Lung (tissue), 12 donors: ENCODE data around the gene TNFRSF14. TPM values are rescaled to one million over a fixed set of nuclear protein-coding genes. Genes with fewer than 3 reads are reported as not detected.

Source experiments
- ATAC-seq: fragments of 200-7000 bp; cut with Tn5 transposase; one replicate; pipeline ENCODE4 v1.9.1; 2020; ENCODE audit warnings: moderate number of reproducible peaks; ENCODE audit not compliant: insufficient read depth, low FRiP score
- DNase-seq, 3 donors: peaks; one replicate each; pipeline ENCODE4 v3.0.0-alpha.2; 2013 to 2017
- H3K27ac ChIP-seq, 2 donors: one replicate each; pipeline ENCODE4 v1.5.1; 2013; ENCODE audit warnings: mild to moderate bottlenecking in 2 of 2, moderate library complexity in 2 of 2, control low read depth in 1 of 2, inconsistent platforms in 1 of 2, low read depth in 1 of 2, low read length in 1 of 2
- H3K27me3 ChIP-seq, 3 donors: one replicate each; pipeline ENCODE4 v1.5.1; 2013; ENCODE audit warnings: low read length in 2 of 3; ENCODE audit not compliant: control insufficient read depth in 3 of 3, insufficient read depth in 3 of 3
- H3K36me3 ChIP-seq, 4 donors: one replicate each; pipeline ENCODE4 v1.5.1; 2013; ENCODE audit warnings: low read length in 4 of 4, mild to moderate bottlenecking in 1 of 4, moderate library complexity in 1 of 4; ENCODE audit not compliant: control insufficient read depth in 4 of 4, insufficient read depth in 4 of 4
- H3K4me1 ChIP-seq, 5 donors: one replicate each; pipeline ENCODE4 v1.5.1; 2013; ENCODE audit warnings: low read length in 5 of 5, mild to moderate bottlenecking in 2 of 5, moderate library complexity in 1 of 5; ENCODE audit not compliant: control insufficient read depth in 5 of 5, insufficient read depth in 5 of 5
- H3K4me3 ChIP-seq: one replicate; pipeline ENCODE4 v1.5.1; 2013; ENCODE audit warnings: mild to moderate bottlenecking, control low read depth, moderate library complexity
- H3K9ac ChIP-seq, 2 donors: one replicate each; pipeline ENCODE4 v1.5.1; 2013; ENCODE audit warnings: low read length in 2 of 2, control low read depth in 1 of 2; ENCODE audit not compliant: insufficient read depth in 1 of 2
- H3K9me3 ChIP-seq, 4 donors: one replicate each; pipeline ENCODE4 v1.5.1; 2013; ENCODE audit warnings: low read length in 3 of 4, mild to moderate bottlenecking in 1 of 4, moderate library complexity in 1 of 4; ENCODE audit not compliant: control insufficient read depth in 4 of 4, insufficient read depth in 3 of 4
- CTCF ChIP-seq: IDR thresholded peaks from 2 replicates; pipeline ENCODE4 v1.5.1; 2012; ENCODE audit warnings: mild to moderate bottlenecking; ENCODE audit errors: control extremely low read depth, extremely low read depth
- WGBS, 2 donors: extraction: QIAGEN DNeasy Blood & Tissue Kit; methylation state at CpG; one replicate each; pipeline ENCODE4 v1.1.7; 2013; 5-methylcytosine and 5-hydroxymethylcytosine counted together
- polyA plus RNA-seq, 2 donors: library from polyadenylated mRNA; stranded (reverse); fragments of 200-250 nt; gene quantifications; one replicate each; pipeline ENCODE4 v1.2.1, GENCODE V29; 2013
- total RNA-seq, 2 donors: library from RNA; depleted of rRNA in 1 of 2; stranded (reverse); fragments of >200 nt in 1 of 2; gene quantifications; one replicate each; pipeline ENCODE4 v1.2.1, GENCODE V29; 2014 to 2021
- donor health status: control.
- donor health status: control.
- donor health status: Bipolar disorder and iron deficiency.
- donor health status: healthy.
- donor health status: DM: yes; HTN: yes; CAD: no.

Gene TNFRSF14
- total and polyA plus RNA-seq, 4 donors: 67.4 to 200 (median 159) TPM

- Histone ChIP-seq H3K4me3 (no peak overlapping the region), H3K36me3 (peaks cover 0 to 21% (median 4%) of the 10 kb centered on the region in 4 donors), H3K27me3 (no peaks in the 10 kb centered on the region), H3K9ac (no peak overlapping the region), H3K4me1 (peaks cover 0 to 17% (median 11%) of the 10 kb centered on the region in 5 donors), H3K27ac (no peak overlapping the region), H3K9me3 (no peaks in the 10 kb centered on the region)
- WGBS, 2 donors: 94% methylated on average over 5 of the region's 5 CpGs
- TF ChIP-seq CTCF: no peak
- ATAC-seq: no peak
- no peak for DNase-seq
These were observed 35.0 kb downstream of the TNFRSF14 start for GRCh38 chr1:2591233-2591580.

GRCh38 chr1:2591581-2592261, 35.5 kb downstream of the TNFRSF14 start:
- ATAC-seq (no peak), DNase-seq (no peak)
- Histone ChIP-seq H3K27me3 (no peaks in the 10 kb centered on the region), H3K9me3 (no peaks in the 10 kb centered on the region), H3K27ac (no peak overlapping the region), H3K4me1 (peaks cover 0 to 17% (median 11%) of the 10 kb centered on the region in 5 donors), H3K36me3 (peaks cover 0 to 21% (median 4%) of the 10 kb centered on the region in 4 donors), H3K9ac (no peak overlapping the region), H3K4me3 (no peak overlapping the region)
- WGBS, 2 donors: 92 to 98% methylated on average over 11 to 12 of the region's 12 CpGs
- no peak for TF ChIP-seq CTCF

GRCh38 chr1:2592672-2593071, 36.5 kb downstream of the TNFRSF14 start:
- 38 to 59% methylated on average over 15 of the region's 15 CpGs for WGBS, 2 donors
- ATAC-seq (no peak), DNase-seq (no peak)
- Histone ChIP-seq H3K4me3 (no peak overlapping the region), H3K4me1 (peaks cover 0 to 17% (median 11%) of the 10 kb centered on the region in 5 donors), H3K36me3 (peaks cover 0 to 21% (median 4%) of the 10 kb centered on the region in 4 donors), H3K27ac (no peak overlapping the region), H3K27me3 (no peaks in the 10 kb centered on the region), H3K9ac (no peak overlapping the region), H3K9me3 (no peaks in the 10 kb centered on the region)
- TF ChIP-seq CTCF: no peak
